Right renal pelvis (tissue), 4 donors: ENCODE data around the gene LRIG2. TPM values are rescaled to one million over a fixed set of nuclear protein-coding genes. Genes with fewer than 3 reads are reported as not detected.
"Not testable (repeated sequence)": the region's sequence is repeated elsewhere in the genome, so short reads cannot be mapped to it uniquely, and the experiment has no call there.

Source experiments
- DNase-seq, 4 donors: peaks; one replicate each; pipeline ENCODE4 v3.0.0-alpha.2; 2013; ENCODE audit warnings: low read depth in 4 of 4, low spot score in 3 of 4, missing footprints in 1 of 4
- polyA plus RNA-seq, 4 donors: library from polyadenylated mRNA; unstranded; fragments of 120-200 nt; gene quantifications; one replicate each; pipeline ENCODE4 v1.2.1, GENCODE V29; 2013; ENCODE audit not compliant: insufficient read length in 4 of 4

LRIG2 gene
- polyA plus RNA-seq, 4 donors = 15.1 to 19.5 (median 16.2) TPM

DNA sequence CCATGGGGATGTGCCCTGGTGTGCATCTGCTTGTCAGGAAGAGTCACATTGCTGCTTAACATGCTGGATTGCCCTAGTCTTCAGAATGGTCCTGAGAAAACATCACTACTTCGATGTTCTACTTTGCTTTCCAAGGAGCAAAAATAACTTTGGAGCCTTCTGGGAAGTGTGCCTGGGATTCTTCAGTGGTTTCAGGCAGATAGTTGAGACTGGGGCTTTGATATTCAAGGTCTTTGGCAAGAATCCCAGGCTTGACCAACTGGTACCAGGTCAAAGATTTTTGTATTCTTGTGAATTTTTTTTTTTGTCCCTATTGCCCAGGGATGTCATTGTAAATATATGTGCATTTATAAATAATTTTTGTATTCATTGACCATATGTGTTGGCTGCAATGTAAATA is 51.4 kb downstream of the LRIG2 start:
- no peak for DNase-seq

DNA sequence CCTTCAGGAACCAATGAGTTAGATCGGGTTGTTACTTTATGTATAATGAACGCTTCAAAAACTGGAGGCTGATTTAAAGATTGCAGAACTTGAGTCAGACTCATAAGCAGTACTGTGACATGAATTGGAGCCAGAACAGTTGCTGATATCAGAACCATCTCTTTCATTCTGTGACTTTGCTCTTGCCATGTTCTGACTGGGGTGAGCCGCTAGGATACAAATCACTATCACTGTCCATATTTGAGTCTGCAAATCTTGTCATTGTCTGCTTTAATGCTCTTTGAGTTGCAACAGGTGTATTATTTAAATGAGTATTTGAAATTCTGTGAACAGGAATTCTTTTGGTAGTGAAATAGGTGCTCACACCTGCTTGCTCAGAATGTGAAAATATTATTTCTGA is 52.5 kb downstream of the LRIG2 start:
- DNase-seq = no peak

DNA sequence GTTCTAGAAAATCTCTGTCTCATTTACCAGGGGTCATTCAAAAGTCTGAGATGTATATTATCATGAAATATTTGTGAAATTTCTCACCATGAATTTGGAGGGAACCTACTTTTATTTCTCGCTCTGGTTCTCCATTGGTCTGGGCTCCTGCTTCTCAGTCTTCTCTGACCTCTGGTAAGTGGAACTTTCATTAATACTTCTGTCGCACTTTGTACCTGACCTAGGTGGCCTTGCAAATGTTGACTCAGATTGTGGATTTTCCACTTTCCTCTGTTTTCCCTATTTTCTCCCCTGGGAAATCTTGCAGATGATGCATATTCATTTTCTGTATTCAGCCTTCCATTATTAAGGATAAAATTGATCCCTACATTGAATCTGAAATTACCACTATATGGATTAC is 53.2 kb downstream of the LRIG2 start:
- DNase-seq = no peak

DNA sequence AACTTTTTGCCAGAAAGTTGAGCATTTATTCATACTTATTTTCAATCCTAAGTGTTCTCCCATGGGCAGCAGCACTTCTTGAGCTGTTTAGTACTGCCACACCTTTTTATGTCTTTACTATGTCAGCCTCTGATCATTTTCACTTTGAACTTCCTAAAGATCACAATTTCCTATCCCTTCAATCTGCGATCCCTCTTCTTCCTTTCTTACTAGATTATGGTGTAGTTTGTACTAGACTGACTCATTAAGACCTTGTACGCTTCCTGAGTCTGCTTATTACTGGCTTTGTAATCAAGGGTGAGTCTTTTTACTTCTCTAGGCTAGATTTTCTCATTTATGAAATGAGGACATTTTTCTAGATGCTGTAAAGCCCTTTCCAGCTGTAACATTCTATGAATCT is 55.1 kb downstream of the LRIG2 start:
- DNase-seq = no peak

DNA sequence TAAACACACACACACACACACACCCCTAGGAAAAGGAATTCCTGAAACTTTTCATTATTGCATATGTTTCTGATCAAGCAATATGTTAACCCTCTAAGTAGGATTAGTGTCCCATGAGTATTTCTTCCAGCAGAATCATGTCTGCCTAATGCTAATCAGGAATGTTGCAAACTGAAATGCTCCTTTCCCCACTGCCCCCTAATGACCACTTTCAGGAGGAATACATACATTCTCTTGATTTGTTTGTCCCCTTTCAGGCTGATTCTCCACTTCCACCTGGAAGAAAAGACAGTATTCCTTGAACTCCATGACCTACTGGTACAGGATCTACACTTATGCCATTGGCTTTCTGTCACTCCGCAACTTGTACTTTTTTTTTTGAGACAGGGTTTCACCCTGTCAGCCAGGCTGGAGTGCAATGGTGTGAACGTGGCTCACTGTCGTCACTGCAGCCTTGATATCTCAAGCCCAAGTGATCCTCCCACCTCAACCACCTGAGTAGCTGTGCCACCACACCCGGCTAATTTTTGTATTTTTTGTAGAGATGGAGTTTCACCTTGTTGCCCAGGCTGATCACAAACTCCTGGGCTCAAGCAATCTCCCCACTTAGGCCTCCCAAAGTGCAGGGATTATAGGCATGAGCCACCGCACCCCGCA is 56.7 kb downstream of the LRIG2 start:
- DNase-seq = no peak

DNA sequence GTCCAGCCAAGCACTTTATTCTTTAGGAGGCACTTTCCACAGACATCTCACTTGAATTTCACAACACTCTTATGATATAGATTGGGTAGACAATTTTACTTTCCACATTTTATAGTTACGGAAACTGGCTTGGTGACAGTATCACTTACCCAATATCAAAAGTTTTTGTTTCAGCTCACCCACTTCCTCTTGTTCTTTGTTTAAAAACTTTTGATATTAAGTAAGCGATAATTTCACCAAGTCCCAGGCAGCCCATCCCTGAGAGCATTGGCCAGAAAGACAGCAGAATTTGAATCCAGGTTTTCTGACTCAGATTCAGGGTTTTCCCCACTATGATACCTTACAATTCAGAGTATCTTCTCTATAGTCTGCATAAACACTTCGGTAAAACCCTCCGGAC is 60.0 kb downstream of the LRIG2 start:
- no peak for DNase-seq

DNA sequence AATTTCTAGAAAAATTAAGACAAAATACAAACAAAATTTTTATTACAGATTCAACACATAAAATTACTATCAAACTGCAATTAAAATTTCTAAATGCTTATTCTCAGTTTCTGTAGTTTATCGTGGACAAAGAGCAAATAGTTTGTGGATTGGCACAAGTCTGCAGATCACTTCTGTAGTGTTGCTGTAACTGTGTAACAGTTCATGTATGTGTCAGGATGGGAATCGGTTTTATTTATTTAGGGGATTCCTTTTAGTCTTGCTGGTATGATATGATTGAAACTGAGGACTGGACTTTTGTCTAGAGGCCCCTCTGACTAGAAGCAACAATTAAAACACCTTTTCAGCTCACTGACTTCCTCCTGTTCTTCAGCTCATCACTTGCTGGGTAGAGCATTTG is 60.8 kb downstream of the LRIG2 start:
- no peak for DNase-seq

DNA sequence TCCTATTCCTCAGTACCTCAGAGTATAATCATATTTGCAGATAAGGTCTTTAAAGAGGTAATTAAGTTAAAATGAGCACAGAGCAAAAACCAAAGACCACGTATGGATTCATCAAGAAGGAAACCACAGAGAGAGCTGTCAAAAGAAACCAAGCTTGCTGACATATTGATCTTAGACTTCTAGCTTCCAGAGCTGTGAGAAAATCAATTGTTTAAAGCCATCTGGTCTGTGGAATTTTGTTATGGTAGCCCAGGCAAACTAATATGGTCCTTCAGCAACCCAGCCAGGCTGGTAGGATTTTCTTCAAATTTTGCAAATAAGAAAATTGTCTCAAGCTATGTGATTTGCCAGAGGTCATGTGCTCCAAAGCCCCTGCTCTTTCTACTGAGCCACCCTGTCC is 62.5 kb downstream of the LRIG2 start:
- DNase-seq = no peak

DNA sequence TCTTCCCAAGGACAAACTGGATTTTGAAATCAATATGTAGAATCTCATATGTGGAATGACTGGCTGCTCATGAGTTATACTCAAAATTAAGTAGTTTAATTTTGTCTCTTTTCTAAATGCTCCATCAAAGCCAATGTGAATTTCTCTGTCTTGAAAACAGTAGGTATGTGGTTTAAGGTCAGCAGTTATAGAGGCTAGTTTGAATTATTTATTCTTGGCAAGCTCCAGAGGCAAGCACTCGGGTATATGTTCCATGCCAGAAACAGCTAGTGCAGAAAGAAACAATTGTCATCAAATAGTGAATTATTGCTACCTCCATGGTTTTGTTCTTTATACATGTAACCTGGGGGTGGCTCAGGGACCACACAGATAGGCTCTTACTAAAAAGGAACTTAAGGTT is 63.5 kb downstream of the LRIG2 start:
- DNase-seq = no peak

DNA sequence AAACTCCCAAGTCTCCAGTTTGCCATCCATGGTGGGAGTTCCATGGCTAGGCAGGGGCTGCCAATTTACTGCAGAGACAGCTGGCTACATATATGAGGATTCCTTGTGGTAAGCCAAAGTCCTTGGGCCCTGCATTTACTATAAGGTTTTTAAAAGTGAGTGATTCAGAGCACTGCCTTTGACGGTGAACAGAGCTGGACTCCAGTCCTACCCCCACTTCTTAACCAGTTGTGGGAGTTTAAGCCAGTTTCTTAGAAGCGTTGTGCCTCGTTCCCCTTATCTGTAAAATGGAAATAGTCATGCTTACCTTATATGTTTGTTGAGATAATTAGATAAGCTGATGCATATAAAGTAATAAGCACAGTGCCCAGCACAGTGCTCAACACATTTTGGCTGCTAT is 64.6 kb downstream of the LRIG2 start:
- no peak for DNase-seq

DNA sequence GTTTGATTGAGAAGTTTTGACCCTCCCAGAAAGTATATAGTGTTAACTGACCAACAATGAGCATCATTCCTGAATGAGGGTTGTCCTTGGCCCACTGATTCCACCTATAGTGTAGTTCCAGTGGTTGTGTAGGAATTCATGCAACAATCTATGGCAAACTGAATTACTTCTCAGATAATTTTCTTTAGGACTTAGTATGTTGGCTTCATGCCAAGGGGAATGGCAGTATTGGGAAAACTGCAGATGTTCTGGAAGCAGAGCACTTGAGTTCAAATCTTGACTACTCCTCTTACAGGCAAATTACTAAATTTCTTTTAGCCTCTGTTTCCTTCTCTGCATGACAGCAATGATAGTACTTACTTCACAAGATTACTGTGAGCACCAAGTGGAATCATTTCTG is 65.8 kb downstream of the LRIG2 start:
- DNase-seq = no peak

DNA sequence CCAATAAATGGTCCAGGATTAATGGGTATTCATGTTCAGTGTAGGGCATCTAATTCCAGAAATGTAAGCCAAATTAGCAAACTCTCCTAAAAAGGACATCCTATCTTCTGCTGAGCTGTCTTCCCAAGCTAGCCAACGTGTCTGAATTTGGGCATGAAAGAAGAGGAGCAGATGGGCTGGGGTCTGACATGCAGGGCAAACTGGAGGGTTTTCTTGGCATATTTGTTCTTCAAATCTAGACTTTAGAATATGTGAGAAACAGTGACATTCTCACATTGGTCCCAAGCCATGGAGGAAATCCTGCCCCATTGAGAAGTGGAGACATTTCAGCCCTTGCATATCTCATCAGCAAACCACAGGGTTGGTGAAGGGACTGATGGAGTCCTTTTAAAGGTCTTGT is 67.2 kb downstream of the LRIG2 start:
- DNase-seq = no peak

DNA sequence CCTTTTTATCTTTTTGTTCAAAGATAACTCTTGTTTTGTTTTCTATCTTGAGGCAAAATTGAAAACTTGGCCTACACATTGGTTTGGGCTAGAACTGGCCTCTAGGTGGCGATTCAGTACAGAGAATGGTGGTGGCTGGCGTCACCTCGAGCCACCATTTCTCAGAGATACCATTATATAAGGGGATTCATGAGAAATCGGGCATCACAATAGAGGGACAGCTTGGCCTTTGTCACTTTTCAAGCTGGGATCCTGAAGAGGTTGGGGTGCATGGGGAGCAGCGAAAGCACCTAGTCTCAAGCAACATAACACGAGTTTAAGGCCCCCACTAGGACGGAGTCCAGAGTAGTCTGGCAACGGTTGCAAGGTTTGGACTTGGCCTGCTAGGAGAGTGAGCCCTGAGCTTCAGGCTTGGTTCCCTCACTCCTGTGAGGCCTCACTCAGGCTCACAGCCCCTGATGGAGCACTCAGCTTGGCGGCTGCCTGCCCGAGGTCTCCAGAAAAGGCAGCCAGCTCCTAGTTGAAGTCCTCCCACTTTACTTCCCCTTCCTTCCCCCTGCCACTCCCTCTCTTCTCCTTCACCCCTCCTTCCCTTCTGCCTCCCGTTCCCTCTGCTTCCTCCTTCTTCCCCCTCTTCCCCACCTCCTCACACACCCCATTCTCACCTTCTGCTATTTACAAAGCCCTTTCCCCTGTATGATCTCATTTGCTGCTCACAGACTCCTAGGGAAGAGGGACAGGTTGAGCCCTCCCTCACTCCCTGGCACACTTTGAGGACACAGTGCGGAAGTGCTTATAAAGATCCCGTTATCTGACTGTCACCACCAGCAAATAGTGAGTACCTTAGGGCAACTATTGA is 67.8 kb downstream of the LRIG2 start:
- DNase-seq = peak; percentile 51 to 56 (median 53)

DNA sequence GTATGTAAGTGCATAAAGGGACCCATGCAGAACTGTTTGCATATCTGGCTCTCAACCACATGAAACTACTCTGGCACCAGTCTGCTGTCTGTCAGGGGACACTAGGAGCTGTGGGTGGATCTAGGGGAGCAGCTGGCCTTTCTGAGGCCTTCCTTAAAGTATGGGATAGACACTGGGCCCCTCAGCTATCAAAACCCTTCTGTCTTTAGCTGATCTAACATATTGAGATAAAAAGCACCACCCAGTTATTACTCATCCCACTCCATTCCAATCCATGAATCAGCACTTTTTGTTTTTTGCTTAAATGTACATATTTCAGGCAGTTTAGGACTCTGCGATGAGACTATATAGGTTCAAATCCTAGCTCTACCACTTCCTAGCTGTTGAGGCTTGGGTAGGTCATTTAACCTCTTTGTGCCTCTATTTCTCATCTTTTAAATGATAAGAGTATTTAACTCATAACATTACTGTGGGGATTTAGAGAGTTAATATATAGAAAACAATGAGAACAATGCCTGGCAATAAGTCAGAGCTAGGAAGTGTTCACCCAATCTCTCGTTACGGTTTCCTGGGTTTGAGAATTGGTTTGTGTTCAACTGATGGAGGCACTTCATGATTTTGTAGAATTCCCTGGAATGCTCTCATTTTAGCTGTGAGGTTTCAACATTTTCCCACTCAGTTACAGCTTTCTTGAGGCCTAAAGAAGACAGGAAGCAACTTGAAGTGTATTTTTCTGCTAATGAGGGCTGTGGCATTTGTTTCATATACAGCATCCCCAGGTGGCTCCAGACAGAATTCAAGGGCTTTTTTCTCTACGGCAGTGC is 68.9 kb downstream of the LRIG2 start:
- DNase-seq = no peak

DNA sequence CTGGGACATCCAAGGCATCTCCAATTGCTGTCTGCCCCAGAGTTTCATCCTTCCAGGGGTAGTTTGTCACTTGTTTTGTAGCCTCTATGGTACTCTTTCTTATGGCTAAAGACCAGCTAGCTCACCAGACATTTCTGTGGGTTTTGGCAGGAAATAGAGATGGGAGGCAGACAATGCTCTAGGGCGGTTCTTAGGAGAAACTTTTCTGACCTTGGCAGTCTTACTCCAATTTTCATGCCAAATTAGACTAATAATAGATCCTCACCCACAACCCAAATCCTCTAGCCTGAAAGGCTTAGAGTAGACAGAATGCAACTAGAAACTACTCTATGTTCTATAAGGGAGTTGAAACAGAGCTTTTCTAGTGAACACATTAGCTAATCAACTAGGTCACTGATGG is 69.8 kb downstream of the LRIG2 start:
- no peak for DNase-seq

DNA sequence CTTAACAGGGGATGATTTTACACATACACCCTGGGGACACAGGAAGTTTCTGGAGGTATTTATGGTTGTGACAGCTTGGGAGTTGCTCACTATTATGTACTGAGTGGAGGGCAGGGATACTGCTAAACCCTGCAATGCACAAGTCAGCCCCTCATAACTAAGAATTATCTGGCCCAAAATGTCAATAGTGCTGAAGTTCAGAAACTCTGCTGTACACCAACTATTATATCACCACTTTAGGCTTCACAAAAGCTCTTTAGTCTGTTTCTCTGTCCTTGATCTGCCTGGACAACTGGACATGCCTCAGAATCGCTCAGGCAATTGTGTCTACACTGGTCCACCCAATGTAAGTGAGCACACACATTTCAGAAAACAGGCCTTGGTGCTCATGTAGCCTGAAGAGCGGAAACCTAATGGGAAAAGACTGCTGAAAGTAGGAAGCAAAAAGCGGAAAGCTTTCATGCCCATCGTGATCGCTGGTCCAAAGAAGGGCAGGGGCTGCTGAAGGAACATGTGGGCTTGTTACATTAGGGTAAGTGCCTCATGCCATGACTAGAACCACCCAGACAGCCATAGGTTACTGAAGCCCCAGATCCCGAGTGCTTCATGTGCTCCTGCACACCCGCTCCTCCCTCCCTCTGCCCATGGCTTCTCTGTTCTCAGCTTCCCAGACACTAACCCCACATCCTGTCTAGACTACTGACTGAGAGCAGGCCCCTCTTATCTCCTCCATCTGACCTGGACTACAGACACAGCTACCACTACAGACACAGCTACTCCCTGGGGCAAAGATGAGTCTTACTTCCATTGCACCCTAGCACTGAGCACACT is 73.5 kb downstream of the LRIG2 start:
- no peak for DNase-seq

DNA sequence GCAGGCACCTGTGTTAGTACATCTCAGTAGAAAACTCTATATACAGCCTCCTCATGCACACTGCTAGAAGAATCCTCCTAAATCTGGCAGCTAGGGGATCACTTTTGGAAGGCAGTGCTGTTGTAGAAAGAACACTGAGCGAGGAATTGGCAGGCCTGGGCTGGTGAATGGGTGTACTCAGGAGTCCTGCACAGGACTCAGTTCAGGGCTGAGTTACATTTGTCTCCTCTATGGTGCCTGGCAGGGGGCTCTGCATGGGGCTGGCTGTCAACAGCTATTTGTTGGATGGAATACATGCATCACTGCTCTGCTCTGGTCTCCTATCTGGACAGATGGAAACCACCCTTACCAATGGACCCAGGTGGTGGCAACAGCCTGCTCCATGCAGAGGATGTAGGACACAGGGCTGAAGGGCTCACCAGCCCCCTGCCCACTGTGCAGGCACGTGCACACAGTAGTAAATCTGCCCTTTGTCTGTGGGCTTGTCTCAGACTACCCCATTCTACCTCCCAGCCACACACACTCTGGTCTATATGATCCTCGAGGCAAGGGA is 74.2 kb downstream of the LRIG2 start:
- no peak for DNase-seq

DNA sequence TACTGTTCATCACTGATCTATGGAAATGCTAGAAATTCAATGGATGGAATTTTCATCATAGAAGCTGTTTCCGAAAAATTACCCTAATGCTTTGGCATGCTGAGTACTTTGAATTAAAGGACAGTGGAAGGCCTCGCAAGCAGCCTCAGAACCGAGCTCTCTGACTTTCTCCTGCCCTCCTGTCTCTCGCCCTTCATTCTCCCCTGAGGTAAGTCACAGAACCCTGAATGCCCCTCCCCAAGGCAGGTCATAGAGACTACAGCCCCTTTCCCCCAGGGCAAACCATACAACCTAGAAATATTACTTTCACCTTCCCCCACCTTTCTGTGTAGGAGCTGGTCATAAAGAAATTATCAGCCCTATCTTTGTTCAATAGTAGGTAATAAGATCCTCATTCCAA is 74.8 kb downstream of the LRIG2 start:
- no peak for DNase-seq

DNA sequence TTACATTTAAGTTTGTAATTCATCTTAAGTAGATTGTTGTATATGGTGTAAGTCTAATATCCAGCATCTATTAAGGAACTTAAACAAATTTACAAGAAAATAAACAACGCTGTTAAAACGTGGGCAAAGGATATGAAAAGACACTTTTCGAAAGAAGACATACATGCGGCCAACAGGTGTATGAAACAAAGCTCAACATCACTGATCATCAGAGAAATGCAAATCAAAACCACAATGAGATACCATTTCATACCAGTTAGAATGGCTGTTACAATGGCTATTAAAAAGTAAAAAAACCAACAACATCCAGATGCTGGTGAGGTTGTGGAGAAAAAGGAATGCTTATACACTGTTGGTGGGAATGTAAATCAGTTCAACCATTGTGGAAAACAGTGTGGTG is 77.5 kb downstream of the LRIG2 start:
- not testable (repeated sequence) for DNase-seq

DNA sequence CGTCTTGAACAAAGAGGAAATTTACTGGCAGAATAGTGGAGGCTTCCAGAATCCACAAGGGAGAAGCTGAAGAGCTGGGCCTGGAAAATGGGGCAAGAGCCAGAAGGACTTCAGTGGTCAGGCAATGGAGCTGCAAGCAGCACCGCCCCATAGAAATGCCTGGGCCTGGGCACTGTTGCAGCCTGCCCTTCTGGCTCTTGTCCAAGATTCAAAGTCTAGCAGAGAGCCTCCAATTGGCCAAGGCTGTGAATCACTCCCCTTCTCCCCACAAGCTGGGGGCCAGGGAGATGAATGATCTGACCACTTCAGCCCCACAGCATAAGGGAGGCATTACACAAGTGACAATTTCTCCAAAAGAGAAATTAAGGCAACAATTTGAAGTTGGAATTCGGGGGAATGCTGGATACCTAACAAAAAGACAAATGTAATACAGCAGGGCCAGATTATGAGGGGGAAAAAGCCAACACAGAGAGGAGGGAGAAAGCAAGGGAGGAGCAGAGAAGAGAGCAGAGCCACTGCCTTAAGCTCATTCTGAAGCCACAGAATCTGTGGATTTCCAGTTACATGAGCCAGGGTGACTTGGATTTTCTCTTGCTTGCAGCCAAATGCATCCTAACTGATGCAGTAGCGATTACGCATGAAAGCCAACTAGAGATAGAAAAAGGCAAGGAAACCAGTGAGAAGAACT is 80.3 kb downstream of the LRIG2 start:
- DNase-seq = no peak
